ENCODE measurements around the gene WDR87.
"Not testable (repeated sequence)": the region's sequence is repeated elsewhere in the genome, so short reads cannot be mapped to it uniquely, and the experiment has no call there.

The WDR87 gene

DNA sequence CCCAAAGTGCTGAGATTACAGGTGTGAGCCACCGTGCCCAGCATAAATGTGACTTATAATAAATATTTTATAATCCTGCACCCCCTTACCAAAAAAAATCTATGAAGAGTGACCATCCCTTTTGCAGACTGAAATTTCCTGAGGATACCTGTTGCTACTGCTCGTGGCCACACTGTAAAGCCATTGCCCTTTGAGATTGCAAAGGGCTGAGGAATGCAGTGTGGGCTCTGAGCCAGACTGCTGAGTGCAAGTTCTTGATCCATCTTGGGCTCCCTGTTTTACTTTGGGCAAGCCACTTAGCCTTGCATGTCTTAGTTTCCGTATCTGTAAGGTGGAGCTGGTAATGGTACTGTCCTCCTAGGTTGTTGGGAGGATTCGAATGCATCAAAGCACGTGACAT, 24.0 kb upstream of the WDR87 start:
- no peak for DNase-seq

DNA sequence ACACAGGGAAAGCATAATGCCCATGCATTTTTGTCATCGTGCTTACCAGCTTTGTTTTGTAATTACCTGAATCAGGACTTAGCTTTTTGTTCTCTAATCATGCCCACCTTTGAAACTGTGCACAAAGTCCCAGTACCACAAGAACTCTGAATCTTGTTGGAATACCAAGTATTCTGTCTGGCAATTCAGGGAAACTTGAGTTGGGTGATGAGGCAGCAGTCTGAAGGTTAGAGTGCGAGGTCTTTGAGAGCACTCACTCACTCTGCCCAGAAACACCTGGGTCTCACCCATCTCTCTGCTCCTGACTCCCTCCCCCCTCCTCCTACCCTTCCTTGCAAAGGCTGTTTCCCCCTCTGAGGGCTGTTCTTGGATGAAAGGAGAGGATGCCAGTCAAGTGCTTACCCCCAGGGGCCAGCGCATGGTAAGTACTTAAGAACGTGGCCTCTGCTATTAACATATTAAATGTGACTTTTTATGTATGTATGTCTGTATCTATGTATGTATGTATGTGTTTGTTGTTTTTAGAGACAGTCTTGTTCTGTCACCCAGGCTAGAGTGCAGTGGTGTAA, 23.0 kb upstream of the WDR87 start:
- DNase-seq: no peak

- DNase-seq: no peak
Observed at GRCh38 chr19:37928527-37929286, 22.3 kb upstream of the WDR87 start.

GRCh38 chr19:37926711-37927110, 20.3 kb upstream of the WDR87 start:
- DNase-seq: no peak

GRCh38 chr19:37926255-37926654, 19.9 kb upstream of the WDR87 start:
- DNase-seq: no peak

DNA sequence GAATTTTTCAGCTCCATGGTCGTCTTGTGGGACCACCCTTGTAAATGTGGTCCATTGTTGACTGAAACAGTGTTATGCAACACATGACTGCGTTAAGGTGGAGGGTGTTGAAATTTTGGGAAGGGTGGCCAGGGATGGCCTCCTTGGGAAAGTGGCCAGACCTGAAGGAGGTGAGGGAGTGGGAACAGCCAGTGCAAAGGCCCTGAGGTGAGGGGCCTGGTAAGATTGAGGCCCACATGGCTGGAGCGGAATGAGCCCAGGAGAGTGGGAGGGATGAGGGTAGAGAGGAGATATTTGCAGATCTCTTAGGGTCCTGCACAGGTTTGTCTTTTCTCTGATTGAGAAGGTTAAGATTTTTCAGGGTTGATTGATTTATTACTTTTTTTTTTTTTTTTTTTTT, 18.8 kb upstream of the WDR87 start:
- no peak for DNase-seq

DNA sequence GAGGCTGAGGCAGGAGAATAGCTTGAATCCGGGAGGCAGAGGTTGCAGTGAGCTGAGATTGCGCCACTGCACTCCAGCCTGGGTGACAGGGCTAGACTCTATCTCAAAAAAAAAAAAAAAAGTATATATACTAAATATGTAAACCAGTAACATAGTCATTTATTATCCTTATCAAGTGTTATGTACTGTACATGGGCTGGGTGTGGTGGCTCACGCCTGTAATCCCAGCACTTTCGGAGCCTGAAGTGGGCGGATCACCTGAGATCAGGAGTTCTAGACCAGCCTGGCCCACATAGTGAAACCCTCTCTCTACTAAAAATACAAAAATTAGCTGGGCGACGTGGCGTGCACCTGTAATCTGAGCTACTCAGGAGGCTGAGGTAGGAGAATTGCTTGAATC, 18.2 kb upstream of the WDR87 start:
- not testable (repeated sequence) for DNase-seq

DNA sequence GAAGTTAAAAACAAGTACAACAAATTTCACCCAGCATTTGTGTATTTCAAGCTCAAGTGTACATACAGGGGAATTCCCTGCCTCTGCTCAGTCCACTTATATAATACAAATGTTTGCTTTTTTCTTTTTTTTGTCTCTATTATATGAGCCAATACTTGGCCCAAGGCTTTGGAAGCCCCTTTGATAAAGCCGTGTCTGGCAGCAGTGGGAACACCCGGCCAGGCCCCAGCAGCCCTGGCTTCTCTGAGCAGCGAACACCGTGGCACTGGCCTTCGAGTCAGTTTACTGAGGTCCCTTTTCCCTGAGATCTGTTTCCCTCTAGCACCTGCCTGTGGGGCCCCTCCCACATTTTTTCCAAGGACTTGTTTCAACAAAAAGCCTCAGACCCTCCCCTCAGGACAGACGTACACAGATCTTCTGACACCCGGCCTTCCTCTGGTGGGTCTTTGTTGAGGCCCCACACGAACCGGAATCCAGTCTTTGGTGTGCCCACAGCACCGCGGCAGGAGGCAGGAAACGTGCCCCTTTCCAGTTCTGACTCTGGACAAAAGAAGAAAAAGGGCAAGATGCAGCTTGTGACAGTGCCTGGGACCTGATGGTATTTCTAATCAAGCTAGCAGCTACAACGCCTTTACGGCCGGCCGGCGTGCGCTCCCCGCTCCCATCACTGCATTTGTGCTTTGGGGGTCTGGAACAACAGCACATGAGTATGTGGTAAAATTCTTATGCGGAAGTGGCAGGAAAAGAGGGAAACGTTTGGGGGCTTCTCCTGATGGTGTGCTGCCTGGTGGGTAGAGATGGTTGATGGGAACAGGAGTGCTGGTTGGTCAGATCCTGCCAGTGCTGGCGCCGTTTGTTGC, 14.4 kb upstream of the WDR87 start:
- DNase-seq: no peak

- no peak for DNase-seq
Observed at GRCh38 chr19:37914908-37915307, 8.5 kb upstream of the WDR87 start.

- no peak for DNase-seq
Observed at GRCh38 chr19:37909661-37910199, 3.3 kb upstream of the WDR87 start.

GRCh38 chr19:37907735-37908455, 1.5 kb upstream of the WDR87 start:
- DNase-seq: peak in 1 of 5 experiments; percentile 50

DNA sequence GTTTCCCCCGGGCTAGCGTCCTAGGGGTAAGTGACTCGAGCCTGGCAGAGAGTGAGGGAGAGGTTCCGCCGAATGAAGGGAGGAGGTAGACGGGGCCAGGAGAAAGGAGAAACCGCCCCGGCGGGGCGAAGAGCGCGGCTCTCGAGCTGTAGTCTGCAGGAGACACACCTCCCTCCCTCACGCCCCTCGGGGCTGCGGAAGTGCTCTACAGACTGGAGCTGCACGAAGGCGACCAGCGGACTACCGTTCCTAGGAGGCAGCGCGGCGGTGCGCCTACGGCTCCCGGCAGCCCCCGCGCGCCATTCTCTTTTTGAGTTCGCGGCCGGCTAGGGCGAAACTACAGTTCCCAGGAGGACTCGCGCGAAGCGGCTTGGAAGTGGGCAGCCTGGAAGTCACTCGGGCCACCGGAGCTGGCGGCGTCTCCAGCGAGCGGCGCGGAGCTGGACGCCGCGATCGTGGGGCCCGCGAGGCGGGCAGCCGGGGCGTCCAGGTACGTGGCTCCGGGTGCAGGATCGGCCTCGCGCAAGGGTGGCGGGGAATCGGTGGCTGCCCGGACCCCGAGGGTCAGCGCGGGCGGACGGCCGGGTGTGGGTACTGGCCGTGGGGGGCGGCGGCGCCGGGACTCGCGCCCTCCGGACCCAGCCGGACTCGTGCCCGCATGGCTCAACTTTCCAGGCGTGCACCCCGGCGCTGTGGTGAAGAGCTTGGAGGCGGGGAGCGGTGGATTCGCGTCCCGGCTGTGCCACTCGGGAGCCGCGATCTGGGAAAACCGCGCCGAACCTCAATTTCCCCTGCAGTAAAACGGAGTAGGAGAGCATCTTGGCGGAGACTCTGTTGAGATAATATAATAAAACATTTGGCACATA, 708 bp upstream of the WDR87 start, which contains the start of gene SIPA1L3:
Gene SIPA1L3, plus strand, starts transcription at position 340 of the 866 bp plus-strand sequence. CDS start 174,358 bp downstream, outside the sequence.
- peak; percentile 84 to 97 (median 88) for DNase-seq

GRCh38 chr19:37903096-37903495, 3.3 kb downstream of the WDR87 start:
- no peak for DNase-seq

GRCh38 chr19:37902668-37903067, 3.7 kb downstream of the WDR87 start:
- DNase-seq: peak; percentile 47 to 76 (median 68)

DNA sequence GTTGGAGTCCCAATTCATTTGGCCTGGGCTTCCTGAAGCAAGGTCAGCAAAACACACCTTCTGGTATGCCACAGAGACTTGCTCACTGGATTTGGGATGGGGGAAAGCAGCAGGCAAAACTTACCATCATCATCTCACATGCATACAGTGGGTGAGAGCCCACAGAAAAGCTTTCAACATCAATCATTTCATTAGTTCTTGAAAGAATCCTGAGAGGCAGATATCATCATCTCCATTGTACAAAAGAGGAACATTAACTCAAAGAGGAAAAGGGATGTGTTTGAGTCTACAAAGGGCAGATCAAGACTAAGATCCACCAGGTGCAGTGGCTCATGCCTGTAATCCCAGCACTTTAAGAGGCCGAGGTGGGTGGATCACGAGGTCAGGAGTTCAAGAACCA, 6.4 kb downstream of the WDR87 start:
- no peak for DNase-seq

- DNase-seq: no peak
Observed at GRCh38 chr19:37899453-37899852, 6.9 kb downstream of the WDR87 start.

GRCh38 chr19:37896180-37896579, 10.2 kb downstream of the WDR87 start:
- no peak for DNase-seq

DNA sequence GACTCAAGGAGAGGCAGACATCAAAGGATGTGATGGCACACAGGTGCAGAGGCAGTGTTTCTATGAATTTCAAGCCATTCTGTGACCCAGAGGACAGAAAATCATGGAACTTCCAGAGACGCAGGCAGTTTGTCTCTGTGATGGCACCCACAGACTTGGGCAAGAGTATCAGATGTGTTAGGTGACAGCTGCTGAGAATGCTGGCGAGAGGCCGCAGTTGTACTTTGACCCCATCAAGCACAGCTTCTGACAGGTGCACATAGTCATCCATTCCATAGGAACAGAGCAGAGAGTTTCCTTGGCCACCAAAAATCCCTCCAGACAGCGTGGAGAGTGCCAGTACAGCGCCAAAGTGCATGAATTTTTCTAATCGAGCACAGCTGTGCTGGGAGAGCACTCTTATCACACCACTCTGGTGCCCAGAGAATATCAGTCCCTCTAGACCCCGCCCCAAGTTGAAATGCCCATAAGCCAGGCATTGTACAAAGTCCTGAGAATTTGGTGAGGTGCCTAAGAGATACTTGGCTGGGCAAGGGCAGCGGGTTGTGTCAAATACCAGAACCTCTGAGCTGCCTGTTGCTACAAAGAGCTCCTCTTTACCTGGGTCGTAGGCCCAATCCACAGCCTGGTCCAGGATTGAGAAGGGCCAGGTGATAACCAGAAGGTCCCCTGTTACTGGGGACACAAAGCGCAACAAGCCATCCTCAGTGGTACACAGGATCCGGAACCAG, 12.4 kb downstream of the WDR87 start:
- DNase-seq: no peak

DNA sequence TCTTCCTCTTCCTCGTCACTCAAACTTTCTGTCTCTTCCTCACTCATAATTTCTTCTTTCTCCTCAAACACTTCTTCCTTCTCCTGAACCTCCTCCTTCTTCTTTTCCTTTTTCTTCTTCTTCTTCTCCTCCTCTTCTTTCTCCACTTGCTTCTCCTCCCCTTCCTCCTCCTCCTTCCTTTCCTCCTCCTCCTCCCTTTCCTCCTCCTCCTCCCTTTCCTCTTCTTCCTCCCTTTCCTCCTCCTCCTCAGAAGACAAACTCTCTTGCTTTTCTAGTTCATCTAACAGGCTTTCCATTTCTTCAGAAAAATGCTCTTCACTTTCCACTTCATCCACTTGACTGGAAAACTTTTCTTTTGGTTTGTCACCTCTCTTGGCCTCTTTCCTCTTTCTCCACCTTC, 19.8 kb downstream of the WDR87 start:
- DNase-seq: no peak

DNA sequence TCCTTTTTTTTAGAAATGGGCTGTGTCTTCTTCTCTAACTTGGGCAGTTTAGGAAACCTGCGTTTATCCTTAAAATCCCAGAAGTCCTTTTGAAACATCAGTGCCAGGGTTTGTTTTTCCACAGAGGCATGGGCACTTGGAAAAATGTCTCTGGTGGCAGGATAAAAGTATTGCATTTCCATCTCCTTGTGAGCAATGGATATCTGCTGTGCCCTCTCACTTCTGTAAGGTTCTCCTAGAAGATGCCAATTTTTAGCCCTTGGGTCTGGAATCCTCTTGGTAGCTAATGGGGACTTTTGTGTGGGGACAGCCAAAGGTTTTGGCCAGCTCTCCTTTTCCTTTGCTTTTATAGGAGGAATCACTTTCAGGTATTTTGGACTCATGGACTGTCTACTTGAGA, 21.0 kb downstream of the WDR87 start:
- no peak for DNase-seq

DNA sequence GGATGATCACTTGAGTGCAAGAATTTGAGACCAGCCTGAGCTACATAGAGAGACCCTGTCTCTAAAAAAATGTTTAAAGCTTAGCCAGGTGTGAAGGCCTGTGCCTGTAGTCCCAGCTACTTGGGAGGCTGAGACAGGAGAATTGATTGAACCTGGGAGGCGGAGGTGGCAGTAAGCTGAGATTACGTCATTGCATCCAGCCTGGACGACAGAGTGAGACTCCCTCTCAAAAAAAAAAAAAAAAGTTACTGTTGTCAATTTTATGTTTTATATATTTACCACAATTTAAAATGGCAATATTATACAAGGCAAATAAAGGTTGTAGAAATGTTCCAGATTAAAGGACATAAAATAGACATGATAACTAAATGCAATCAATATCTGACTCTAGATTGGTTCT, 29.2 kb downstream of the WDR87 start:
- no peak for DNase-seq

Data from T-helper 2 cell (primary cell).